Coronary artery (tissue), 2 donors: ENCODE measurements around the gene RBM26.

Experiments used
- DNase-seq: peaks from one replicate; pipeline ENCODE4 v3.0.0-alpha.2; 2017; ENCODE audit warnings: low spot score
- H3K27ac ChIP-seq, 2 donors: fragments of 200-600 bp; sonication (generic); one replicate each; pipeline ENCODE4 v1.5.1; 2016 to 2019
- H3K4me3 ChIP-seq: fragments of 200-600 bp; sonication (generic); 2 replicates; pipeline ENCODE4 v1.5.1; 2016; ENCODE audit warnings: mild to moderate bottlenecking, moderate library complexity
- TF ChIP-seq, protein P1 (sequence below): fragments of 200-600 bp; sonication (generic); IDR thresholded peaks from one replicate; pipeline ENCODE4 v1.5.1; 2019; ENCODE audit warnings: antibody characterized with exemption

The RBM26 gene

DNA sequence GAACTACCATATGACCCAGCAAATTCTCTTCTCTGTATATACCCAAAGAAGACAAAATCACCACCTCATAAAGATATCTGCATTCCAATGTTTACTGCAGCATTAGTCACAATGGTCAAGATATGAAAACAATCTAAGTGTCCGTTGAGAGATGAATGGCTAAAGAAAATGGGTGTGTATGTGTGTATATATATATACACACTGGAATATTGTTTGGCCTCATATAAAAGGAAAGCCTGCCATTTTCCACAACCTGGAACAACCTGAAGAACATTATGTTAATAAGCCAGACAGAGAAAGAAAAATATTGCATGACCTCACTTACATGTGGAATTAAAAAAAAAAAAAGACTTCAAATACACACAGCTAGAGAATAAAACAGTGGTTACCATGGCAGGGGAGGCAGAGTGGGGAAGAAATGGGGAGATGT lies 29.5 kb upstream of the RBM26 start:
- DNase-seq, result no peak
- TF ChIP-seq, protein P1, sequence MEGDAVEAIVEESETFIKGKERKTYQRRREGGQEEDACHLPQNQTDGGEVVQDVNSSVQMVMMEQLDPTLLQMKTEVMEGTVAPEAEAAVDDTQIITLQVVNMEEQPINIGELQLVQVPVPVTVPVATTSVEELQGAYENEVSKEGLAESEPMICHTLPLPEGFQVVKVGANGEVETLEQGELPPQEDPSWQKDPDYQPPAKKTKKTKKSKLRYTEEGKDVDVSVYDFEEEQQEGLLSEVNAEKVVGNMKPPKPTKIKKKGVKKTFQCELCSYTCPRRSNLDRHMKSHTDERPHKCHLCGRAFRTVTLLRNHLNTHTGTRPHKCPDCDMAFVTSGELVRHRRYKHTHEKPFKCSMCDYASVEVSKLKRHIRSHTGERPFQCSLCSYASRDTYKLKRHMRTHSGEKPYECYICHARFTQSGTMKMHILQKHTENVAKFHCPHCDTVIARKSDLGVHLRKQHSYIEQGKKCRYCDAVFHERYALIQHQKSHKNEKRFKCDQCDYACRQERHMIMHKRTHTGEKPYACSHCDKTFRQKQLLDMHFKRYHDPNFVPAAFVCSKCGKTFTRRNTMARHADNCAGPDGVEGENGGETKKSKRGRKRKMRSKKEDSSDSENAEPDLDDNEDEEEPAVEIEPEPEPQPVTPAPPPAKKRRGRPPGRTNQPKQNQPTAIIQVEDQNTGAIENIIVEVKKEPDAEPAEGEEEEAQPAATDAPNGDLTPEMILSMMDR, result no peak

DNA sequence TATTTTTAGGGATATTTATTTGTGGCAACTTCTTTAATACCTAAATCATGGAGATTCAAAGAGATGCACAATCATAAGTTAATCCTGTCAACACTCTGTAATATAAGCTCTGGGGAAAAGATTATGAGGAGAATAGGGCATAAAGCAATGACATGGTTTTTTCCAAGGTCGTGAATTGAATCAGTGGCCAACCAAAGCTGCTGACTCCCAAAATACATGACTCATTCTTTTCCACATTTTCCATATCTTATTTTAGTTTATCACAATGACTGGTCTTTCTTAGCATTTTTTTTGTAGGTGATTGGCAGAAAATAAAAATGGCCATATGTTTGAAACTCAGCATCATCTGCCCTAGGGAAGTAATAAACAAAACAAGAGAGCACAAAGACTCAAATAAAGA lies 28.5 kb upstream of the RBM26 start:
- no peak for DNase-seq
- TF ChIP-seq, protein P1, result no peak
- Histone ChIP-seq H3K27ac (no peak overlapping the region), H3K4me3 (no peak overlapping the region)

More for the DNA sequence above, 29.5 kb upstream of the RBM26 start:
- no peak overlapping the region for H3K4me3 ChIP-seq
- no peak overlapping the region for H3K27ac ChIP-seq

- DNase-seq, result no peak
- Histone ChIP-seq H3K27ac (no peak overlapping the region), H3K4me3 (no peak overlapping the region)
- TF ChIP-seq, protein P1, result no peak
These were observed 26.9 kb upstream of the RBM26 start for GRCh38 chr13:79432992-79433391.

DNA sequence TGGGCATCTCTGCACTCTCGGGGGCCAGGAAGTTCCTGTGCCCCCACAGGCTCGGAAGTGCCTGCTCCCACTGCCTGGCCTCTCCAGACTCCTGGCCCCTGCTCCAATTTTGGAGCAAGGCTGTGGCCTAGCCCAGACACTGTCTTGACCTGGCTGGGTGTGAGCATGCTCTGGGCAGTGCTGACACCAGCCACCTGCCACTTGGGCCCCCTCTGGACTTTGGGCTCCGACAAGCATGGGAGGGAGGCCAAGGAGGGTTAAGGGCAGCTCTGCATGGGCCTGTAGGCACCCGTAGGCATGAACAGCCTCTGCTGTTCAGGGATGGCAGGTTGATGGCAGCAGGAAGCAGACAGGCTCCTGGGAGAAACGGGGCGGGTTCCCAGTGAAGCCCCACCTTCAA lies 26.0 kb upstream of the RBM26 start:
- no peak for DNase-seq
- Histone ChIP-seq H3K4me3 (no peak overlapping the region), H3K27ac (no peak overlapping the region)
- TF ChIP-seq, protein P1, result no peak

- TF ChIP-seq, protein P1, result no peak
- Histone ChIP-seq H3K27ac (no peak overlapping the region), H3K4me3 (no peak overlapping the region)
- no peak for DNase-seq
These were observed 23.3 kb upstream of the RBM26 start for GRCh38 chr13:79429309-79429708.

DNA sequence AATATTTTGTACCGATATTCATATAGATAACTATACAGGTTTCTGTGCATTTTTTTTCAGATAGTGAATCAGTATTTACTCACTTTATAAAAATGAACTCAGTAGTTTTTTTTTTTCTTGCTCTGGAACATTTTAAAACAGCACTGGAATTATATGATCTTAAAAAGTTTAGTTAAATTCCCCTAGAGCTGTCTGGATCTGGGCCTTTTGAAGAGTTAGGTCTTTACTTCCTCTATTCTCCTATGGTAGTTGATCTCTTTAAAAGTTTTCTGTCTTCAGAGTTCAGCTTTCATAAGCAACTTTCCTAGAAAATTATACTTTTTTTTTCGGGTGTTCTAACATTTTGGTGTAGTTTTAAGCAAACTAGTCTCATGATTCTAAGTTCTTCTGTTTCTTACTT lies 21.8 kb upstream of the RBM26 start:
- TF ChIP-seq, protein P1, result no peak
- Histone ChIP-seq H3K4me3 (no peak overlapping the region), H3K27ac (no peak overlapping the region)
- DNase-seq, result no peak

GRCh38 chr13:79427265-79427664 lies 21.2 kb upstream of the RBM26 start:
- Histone ChIP-seq H3K27ac (no peak overlapping the region), H3K4me3 (no peak overlapping the region)
- DNase-seq, result no peak
- TF ChIP-seq, protein P1, result no peak
